GM10248 (cell line): ENCODE data around the gene LTV1.

ENCODE experiments used
- CTCF ChIA-PET: fragments of 300-600 bp; sonication (Branson Sonifier 250); formaldehyde crosslinking; extraction: SDS; loops from one replicate; lab custom pipeline; 2021; ENCODE audit warnings: antibody characterized with exemption; lab: Yijun Ruan, JAX
- POLR2A ChIA-PET: fragments of 350-650 bp; sonication (Branson Sonifier 250); formaldehyde crosslinking; extraction: SDS; loops from one replicate; lab custom pipeline; 2020; ENCODE audit warnings: antibody characterized with exemption; lab: Yijun Ruan, JAX
- DNase-seq: peaks from one replicate; pipeline ENCODE4 v3.0.0; 2012; ENCODE audit errors: extremely low spot score
- TF ChIP-seq, protein P1 (sequence below): IDR thresholded peaks from 2 replicates; pipeline ENCODE4 v1.5.1; 2012; ENCODE audit warnings: mild to moderate bottlenecking, low read depth; ENCODE audit errors: extremely low read depth, missing control alignments, control extremely low read depth

LTV1 gene

DNA sequence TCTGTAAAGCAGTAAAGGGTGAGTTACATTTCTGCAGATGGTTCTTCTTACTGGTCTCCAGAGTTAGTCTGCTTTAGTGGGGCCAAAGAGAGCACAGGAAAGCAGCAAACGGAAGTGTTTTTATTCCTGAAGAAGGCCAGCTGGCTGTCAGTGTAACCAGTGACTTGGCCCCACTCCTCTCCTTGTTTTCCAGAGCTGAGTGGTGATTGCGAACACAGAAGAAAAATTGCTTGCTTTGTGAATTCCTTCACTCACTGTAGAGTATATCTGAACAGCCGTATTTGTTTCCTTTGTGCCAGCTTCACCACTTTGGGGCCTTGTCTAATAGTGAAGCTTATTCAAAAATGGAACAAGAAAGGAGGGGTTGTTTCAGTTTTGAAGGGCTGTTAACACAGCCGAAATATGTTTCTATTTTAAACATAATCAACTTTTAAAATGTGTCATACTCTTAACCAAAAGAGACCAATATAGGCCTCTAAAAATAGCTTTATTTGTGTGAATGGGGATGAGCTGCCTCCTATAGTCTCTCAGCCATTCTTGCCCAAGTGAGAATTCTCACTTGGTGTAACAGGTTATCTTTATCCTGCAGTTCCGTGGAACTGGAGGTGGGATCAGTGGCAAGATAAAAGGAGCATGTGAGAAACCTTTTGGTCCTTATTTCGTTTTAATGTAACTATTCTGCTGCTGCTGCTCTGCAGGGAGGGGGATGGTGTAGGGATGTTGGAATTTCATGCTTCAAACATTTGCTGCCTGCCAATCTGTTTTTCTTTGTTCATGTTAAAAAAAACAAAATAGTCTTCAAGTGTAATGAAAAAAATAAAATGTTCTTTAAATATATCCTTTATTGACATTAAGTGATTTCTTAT is 59.0 kb downstream of the LTV1 start:
- peak; percentile 55 for DNase-seq
- ChIA-PET CTCF (interaction anchor here (1.0 to 1.5 kb wide), 5 partner anchors 17 to 335 kb away, joined by 3 to 8 read pairs (median 4); no protein-coding TSS in a partner anchor), POLR2A (no interaction called here)
- TF ChIP-seq, protein P1, sequence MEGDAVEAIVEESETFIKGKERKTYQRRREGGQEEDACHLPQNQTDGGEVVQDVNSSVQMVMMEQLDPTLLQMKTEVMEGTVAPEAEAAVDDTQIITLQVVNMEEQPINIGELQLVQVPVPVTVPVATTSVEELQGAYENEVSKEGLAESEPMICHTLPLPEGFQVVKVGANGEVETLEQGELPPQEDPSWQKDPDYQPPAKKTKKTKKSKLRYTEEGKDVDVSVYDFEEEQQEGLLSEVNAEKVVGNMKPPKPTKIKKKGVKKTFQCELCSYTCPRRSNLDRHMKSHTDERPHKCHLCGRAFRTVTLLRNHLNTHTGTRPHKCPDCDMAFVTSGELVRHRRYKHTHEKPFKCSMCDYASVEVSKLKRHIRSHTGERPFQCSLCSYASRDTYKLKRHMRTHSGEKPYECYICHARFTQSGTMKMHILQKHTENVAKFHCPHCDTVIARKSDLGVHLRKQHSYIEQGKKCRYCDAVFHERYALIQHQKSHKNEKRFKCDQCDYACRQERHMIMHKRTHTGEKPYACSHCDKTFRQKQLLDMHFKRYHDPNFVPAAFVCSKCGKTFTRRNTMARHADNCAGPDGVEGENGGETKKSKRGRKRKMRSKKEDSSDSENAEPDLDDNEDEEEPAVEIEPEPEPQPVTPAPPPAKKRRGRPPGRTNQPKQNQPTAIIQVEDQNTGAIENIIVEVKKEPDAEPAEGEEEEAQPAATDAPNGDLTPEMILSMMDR = peak; percentile 15

DNA sequence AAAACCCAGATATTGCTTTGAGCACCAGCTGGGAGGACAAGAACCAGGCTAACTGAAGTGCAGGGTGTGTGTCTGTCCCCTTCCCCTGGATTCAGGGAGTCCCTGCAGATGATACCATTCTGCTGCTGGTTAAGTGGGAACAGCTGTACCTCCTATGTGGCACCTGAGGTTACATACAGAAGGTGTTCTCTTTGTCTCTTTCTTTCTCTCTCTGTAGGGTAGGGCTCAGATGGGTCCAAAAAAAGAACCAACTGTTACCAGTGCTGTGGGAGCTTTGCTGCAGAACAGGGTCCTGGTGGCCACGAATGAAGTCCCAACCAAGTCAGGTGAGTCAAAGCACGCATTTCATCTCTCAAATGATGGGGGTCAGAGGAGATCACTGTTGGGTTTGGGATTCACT is 59.7 kb downstream of the LTV1 start:
- ChIA-PET POLR2A (no interaction called here), CTCF (interaction anchor here (1.0 to 1.5 kb wide), 5 partner anchors 18 to 336 kb away, joined by 3 to 8 read pairs (median 4); no protein-coding TSS in a partner anchor)
- TF ChIP-seq, protein P1 = no peak

GRCh38 chr6:143911028-143911427 is 67.9 kb downstream of the LTV1 start:
- POLR2A ChIA-PET = no interaction called here
- TF ChIP-seq, protein P1 = no peak
- CTCF ChIA-PET = interaction anchor here (1.4 kb wide), 1 partner anchor 13 kb away, joined by 4 read pairs; no protein-coding TSS in a partner anchor
- DNase-seq = no peak

More for the DNA sequence above, 59.7 kb downstream of the LTV1 start:
- no peak for DNase-seq

GRCh38 chr6:143912671-143913070 is 69.5 kb downstream of the LTV1 start:
- no peak for DNase-seq
- TF ChIP-seq, protein P1 = no peak
- ChIA-PET CTCF (interaction anchor here (1.0 to 1.2 kb wide), 4 partner anchors 8 to 178 kb away, joined by 3 read pairs; no protein-coding TSS in a partner anchor), POLR2A (no interaction called here)
